ENCODE measurements around the gene PDSS1. TPM values are rescaled to one million over a fixed set of nuclear protein-coding genes. Genes with fewer than 3 reads are reported as not detected.

Gene PDSS1
- total and polyA plus RNA-seq, 4 donors, result 8.3 to 16.8 (median 10.6) TPM

- no peak for TF ChIP-seq CTCF (IDR thresholded peaks at IDR 0.05; ENCODE audit: control extremely low read depth, extremely low read depth)
- WGBS, 2 donors, result 89 to 90% methylated on average over 5 of the region's 5 CpGs
- no peaks in the 10 kb centered on the region for H3K27me3 ChIP-seq (ENCODE audit: control insufficient read depth in 3 of 3, insufficient read depth in 3 of 3, low read length in 2 of 3)
- ATAC-seq (ENCODE audit: insufficient read depth, low FRiP score), result no peak
- no peak for DNase-seq
- peaks cover 0 to 2% (median 0%) of the 10 kb centered on the region in 5 donors for H3K4me1 ChIP-seq (ENCODE audit: control insufficient read depth in 5 of 5, insufficient read depth in 5 of 5, low read length in 5 of 5)
- no peak overlapping the region for H3K27ac ChIP-seq (ENCODE audit: low read depth in 1 of 2, low read length in 1 of 2)
- H3K9ac ChIP-seq (ENCODE audit: insufficient read depth in 1 of 2, low read length in 2 of 2), result no peak overlapping the region
- peaks cover 18 to 25% (median 19%) of the 10 kb centered on the region in 4 donors for H3K36me3 ChIP-seq (ENCODE audit: control insufficient read depth in 4 of 4, insufficient read depth in 4 of 4, low read length in 4 of 4)
- H3K4me3 ChIP-seq, result no peak overlapping the region
- H3K9me3 ChIP-seq (ENCODE audit: control insufficient read depth in 4 of 4, insufficient read depth in 3 of 4, low read length in 3 of 4), result no peaks in the 10 kb centered on the region
Measured at GRCh38 chr10:26738301-26738911, 40.9 kb downstream of the PDSS1 start.

- H3K9ac ChIP-seq (ENCODE audit: insufficient read depth in 1 of 2, low read length in 2 of 2), result no peak overlapping the region
- H3K27me3 ChIP-seq (ENCODE audit: control insufficient read depth in 3 of 3, insufficient read depth in 3 of 3, low read length in 2 of 3), result no peaks in the 10 kb centered on the region
- no peak for DNase-seq
- WGBS, 2 donors, result 68 to 81% methylated on average over 6 of the region's 6 CpGs
- no peak for TF ChIP-seq CTCF (IDR thresholded peaks at IDR 0.05; ENCODE audit: control extremely low read depth, extremely low read depth)
- H3K4me3 ChIP-seq, result no peak overlapping the region
- no peak overlapping the region for H3K27ac ChIP-seq (ENCODE audit: low read depth in 1 of 2, low read length in 1 of 2)
- peaks cover 16 to 28% (median 24%) of the 10 kb centered on the region in 4 donors for H3K36me3 ChIP-seq (ENCODE audit: control insufficient read depth in 4 of 4, insufficient read depth in 4 of 4, low read length in 4 of 4)
- H3K9me3 ChIP-seq (ENCODE audit: control insufficient read depth in 4 of 4, insufficient read depth in 3 of 4, low read length in 3 of 4), result no peaks in the 10 kb centered on the region
- ATAC-seq (ENCODE audit: insufficient read depth, low FRiP score), result no peak
- peaks cover 0 to under 1% (median 0%) of the 10 kb centered on the region in 5 donors for H3K4me1 ChIP-seq (ENCODE audit: control insufficient read depth in 5 of 5, insufficient read depth in 5 of 5, low read length in 5 of 5)
Measured at GRCh38 chr10:26739071-26739631, 41.6 kb downstream of the PDSS1 start.

- Histone ChIP-seq H3K36me3 (ENCODE audit: control insufficient read depth in 4 of 4, insufficient read depth in 4 of 4, low read length in 4 of 4) (peaks cover 14 to 22% (median 15%) of the 10 kb centered on the region in 4 donors), H3K4me1 (ENCODE audit: control insufficient read depth in 5 of 5, insufficient read depth in 5 of 5, low read length in 5 of 5) (no peaks in the 10 kb centered on the region), H3K4me3 (no peak overlapping the region), H3K9me3 (ENCODE audit: control insufficient read depth in 4 of 4, insufficient read depth in 3 of 4, low read length in 3 of 4) (no peaks in the 10 kb centered on the region), H3K27ac (ENCODE audit: low read depth in 1 of 2, low read length in 1 of 2) (no peak overlapping the region), H3K9ac (ENCODE audit: insufficient read depth in 1 of 2, low read length in 2 of 2) (no peak overlapping the region), H3K27me3 (ENCODE audit: control insufficient read depth in 3 of 3, insufficient read depth in 3 of 3, low read length in 2 of 3) (no peaks in the 10 kb centered on the region)
- TF ChIP-seq CTCF (IDR thresholded peaks at IDR 0.05; ENCODE audit: control extremely low read depth, extremely low read depth), result no peak
- WGBS, 2 donors, result 96 to 99% methylated on average over 4 of the region's 4 CpGs
- ATAC-seq (ENCODE audit: insufficient read depth, low FRiP score), result no peak
- no peak for DNase-seq
Measured at GRCh38 chr10:26741368-26741767, 43.9 kb downstream of the PDSS1 start.
